Medulla oblongata (tissue), 1 donor: Measurements from ENCODE around the gene NXPH4.
A peak's percentile ranks its signal among the peaks of the same experiment; 100 is the strongest.

ENCODE experiments used
- DNase-seq: peaks from one replicate; pipeline ENCODE4 v3.0.0-alpha.2; 2015; ENCODE audit errors: extremely low spot score

NXPH4 gene

DNA sequence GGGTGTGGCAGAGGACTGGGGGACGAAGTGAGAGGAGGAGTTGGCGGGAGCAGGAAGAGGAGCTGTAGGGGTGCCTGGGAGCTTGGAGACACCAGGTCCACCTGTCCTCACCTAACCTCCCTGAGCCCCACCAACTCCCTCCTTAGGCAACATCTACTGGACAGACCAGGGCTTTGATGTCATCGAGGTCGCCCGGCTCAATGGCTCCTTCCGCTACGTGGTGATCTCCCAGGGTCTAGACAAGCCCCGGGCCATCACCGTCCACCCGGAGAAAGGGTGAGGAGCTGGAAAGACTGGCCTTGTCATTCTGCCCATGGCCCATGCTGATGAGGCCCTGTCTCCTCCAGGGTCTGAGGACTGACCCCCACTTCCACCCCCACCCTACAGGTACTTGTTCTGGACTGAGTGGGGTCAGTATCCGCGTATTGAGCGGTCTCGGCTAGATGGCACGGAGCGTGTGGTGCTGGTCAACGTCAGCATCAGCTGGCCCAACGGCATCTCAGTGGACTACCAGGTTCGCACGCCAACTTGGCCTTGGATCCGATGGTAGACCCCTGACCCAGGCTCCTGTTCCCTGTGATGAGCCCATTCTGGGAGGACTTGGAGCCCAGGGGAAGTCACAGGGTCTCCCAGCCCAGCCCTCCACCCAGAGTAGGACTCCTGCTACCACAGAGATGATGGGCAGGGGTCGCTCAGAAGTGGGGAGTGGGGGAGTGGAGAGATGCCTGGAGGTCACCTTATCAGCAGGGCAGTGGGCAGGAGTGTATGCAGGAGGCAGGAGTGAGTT, 32.5 kb upstream of the NXPH4 start:
- DNase-seq: no peak

DNA sequence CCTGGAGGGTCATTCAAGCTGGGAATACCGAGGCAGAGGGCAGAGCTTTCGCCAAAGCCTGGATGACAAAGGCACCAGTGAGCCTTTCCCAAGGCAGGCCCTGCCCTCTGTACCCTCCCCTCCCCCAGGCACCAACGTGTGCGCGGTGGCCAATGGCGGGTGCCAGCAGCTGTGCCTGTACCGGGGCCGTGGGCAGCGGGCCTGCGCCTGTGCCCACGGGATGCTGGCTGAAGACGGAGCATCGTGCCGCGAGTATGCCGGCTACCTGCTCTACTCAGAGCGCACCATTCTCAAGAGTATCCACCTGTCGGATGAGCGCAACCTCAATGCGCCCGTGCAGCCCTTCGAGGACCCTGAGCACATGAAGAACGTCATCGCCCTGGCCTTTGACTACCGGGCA, 31.2 kb upstream of the NXPH4 start:
- no peak for DNase-seq

DNA sequence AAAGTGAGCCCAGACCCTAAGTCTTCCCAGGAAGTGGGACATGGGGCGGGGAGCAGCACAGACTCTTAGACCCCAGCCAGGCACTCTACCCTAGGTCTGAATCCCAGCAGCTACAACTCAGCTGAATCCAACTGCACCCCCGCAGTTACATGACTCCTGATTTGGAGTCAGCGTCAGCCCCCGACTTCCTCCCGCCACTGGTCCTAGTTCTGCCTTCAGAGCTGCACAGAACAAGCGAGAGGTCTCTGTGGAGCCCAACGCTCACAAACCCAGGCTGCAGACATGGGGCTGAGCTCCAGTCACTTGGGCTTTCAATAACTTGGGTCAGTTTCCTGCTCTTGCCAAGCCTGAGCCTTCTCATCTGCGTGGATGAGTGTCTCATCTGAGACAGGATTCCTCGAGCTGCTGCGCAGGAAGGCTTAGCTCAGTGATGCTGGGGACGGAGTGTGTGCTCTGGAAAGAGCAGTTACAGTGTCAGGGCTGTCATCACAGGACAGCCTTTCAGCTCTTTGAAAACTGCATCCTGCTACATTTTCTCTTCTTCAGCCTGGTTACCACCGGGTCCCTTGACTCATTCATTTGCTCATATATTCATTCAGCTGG, 30.6 kb upstream of the NXPH4 start:
- DNase-seq: no peak

DNA sequence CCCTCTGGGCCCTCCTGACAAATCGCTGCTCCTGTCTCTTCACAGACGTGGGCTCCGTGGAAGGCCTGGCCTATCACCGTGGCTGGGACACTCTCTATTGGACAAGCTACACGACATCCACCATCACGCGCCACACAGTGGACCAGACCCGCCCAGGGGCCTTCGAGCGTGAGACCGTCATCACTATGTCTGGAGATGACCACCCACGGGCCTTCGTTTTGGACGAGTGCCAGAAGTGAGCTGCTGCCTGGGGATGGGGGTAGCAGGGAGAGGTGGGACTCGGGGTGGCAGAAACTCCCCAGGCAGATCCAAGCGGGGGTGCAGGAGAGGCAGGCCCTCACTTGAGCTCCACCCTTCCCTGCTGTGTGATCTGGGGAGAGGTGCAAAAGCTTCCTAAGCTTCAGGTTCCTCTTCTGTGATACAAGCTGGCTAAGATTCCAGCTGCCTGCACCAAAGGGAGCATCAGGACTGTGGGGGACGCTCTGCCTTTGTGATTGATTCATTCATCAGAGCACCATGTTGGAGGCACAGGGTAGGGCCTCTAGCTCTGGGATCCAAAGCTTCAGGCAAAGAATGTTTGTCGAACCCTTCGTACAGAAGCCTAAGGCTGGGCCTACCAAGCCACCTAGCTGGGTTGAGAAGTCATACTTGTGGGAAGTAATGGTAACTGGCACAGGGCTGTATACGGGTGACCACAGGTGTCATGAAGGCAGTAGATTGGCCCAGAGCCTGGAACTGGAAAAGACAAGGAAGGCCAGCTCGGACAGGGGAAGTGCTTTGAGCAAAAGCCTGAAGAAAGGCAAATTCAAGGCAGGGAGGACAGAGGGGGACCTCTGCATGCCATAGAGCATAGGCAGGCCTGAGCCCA, 29.1 kb upstream of the NXPH4 start:
- DNase-seq: no peak

DNA sequence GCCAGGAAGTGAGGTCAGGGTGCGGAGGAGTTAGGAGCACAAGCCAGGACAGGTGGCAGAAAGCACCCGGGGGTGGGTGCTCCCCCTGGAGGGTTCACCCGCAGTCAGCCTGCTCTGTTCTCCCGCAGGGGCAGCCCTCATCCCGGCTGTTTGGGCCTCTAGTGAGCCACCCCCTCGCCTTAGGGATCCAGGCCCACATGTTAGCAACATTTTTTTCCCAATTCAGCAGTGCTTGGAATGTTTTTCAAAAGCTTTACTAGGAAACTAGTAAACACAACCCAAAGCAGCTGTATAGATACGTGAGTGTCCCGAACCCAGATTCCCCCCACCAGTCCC, 28.5 kb upstream of the NXPH4 start:
- no peak for DNase-seq

DNA sequence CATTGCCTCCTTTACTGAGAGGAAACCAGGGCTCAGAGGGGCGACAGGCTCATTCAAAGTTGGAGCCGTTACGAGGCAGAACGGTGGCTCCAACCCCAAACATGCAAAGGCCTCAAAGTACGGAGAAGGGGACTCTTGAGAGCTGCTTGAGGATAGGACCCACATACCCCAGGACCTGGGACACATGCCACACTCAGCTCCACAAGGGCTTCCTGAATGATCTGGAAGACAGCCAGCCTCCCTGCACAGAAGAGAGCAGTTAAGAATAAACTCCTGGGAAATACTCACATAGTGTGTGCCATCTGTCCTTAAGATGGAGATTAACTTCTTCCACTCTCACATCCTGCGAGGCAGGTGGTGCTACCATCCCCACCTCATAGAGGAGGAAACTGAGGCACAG, 26.6 kb upstream of the NXPH4 start:
- peak; percentile 54 for DNase-seq

DNA sequence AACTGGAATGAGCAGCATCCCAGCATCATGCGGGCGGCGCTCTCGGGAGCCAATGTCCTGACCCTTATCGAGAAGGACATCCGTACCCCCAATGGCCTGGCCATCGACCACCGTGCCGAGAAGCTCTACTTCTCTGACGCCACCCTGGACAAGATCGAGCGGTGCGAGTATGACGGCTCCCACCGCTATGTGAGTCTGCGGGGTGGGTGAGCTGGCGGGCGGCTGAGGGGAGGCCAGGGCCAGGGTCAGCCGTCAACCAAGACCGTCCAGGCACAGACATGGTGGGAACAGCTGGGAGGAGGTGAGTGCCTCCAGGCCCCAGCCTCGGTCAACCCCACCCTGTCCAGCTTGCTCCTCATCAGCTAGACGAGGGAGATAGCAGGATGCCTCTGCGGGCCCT, 25.8 kb upstream of the NXPH4 start:
- no peak for DNase-seq

DNA sequence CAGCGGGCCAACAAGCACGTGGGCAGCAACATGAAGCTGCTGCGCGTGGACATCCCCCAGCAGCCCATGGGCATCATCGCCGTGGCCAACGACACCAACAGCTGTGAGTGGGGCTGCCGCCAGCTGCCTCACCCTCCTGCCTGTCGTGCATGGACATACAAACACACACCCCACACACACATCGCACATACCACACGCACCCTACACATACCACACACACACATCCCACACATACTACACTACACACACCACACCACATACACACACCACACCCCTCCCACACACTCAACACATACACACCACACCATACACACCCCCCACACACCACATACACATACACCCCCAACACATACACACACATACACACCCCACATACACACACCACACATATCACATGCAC, 25.2 kb upstream of the NXPH4 start:
- DNase-seq: no peak

DNA sequence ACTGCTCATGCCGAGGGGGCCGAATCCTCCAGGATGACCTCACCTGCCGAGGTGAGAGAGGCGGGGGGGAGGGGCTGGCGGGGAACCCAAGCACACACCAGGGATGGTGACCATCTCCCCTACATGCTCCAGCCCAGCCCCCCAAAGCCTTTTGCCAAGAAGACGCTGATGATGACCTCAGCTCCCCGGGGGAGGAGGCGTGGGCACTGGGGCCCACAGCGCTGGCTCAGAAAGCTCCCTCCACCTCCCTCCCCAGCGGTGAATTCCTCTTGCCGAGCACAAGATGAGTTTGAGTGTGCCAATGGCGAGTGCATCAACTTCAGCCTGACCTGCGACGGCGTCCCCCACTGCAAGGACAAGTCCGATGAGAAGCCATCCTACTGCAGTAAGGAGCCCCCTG, 23.7 kb upstream of the NXPH4 start:
- no peak for DNase-seq

DNA sequence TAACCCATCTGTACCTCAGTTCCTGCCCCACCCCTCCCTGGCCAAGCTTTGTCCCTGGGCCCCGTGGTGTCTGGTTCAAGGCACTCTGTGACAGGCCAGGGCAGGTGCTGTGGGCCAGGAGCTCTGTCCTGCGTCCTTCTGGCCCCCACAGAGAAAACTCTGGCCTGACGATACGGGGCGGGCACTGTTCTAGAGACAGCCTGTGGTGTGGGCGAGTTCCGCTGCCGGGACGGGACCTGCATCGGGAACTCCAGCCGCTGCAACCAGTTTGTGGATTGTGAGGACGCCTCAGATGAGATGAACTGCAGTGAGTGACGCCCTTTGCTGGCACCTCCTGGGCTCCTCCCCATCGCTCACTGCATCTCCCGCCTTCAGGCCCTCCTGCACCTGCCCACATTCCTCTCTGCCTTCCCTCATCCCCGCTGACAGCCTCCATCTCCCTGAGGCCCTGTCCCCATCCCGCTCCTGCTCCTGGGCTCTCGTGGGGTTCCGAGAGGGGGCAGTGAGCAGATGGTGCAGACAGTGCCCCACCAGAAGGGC, 22.8 kb upstream of the NXPH4 start:
- no peak for DNase-seq

DNA sequence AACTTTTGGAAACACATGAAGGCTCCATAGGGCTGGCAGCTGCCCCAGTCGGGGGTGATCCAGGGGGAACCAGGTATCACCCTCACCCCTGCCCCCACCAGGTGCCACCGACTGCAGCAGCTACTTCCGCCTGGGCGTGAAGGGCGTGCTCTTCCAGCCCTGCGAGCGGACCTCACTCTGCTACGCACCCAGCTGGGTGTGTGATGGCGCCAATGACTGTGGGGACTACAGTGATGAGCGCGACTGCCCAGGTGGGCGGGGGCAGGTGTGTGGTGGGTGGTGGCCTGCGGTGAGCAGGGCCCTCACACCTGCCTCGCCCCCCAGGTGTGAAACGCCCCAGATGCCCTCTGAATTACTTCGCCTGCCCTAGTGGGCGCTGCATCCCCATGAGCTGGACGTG, 22.3 kb upstream of the NXPH4 start:
- no peak for DNase-seq

DNA sequence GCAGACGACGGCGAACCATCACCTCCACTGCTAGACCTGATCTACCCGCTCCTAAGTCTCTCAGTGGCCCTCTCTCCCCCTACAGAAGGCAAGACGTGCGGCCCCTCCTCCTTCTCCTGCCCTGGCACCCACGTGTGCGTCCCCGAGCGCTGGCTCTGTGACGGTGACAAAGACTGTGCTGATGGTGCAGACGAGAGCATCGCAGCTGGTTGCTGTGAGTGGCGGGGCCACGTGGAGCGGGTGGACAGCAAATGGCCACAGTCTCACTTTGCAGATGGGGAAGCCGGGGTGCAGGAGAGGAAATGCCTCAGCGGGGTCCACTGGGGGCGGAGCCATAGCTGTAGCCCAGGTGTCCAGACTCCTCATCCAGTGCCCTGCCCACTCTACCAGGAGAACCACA, 21.4 kb upstream of the NXPH4 start:
- DNase-seq: no peak

DNA sequence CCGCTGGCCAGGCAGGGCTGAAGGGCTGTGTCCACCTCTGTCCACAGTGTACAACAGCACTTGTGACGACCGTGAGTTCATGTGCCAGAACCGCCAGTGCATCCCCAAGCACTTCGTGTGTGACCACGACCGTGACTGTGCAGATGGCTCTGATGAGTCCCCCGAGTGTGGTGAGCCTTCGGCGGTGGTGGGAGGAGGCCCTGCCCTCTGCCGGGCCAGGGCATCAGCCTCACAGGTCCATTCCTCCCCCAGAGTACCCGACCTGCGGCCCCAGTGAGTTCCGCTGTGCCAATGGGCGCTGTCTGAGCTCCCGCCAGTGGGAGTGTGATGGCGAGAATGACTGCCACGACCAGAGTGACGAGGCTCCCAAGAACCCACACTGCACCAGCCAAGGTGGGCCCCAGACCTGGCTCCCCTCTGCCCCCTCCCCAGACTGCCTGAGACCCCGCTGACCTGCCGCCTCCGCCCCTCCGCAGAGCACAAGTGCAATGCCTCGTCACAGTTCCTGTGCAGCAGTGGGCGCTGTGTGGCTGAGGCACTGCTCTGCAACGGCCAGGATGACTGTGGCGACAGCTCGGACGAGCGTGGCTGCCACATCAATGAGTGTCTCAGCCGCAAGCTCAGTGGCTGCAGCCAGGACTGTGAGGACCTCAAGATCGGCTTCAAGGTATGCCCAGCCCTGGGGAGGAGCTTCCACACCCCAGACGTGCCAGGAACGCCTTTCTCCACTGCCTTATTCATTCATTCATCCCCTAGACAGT, 20.8 kb upstream of the NXPH4 start:
- no peak for DNase-seq

DNA sequence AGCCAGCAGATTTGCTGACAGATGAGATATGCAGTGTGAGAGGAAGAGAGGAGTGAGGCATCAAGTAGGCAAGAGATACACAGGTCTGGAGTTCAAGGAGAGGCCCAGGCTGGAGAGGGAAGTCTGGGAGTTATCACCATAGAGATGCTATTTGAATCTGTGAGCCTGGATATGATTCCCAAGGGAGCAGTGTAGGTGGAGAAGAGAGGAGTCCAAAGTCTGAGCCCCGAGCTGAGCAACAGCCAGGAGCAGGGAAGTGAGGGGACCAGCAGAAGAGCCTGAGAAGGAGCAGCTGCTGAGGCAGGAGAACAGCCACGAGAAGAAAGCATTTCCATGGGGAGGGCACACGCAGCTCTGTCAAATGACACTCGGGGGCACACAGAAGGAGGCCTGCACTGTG, 20.2 kb upstream of the NXPH4 start:
- no peak for DNase-seq

DNA sequence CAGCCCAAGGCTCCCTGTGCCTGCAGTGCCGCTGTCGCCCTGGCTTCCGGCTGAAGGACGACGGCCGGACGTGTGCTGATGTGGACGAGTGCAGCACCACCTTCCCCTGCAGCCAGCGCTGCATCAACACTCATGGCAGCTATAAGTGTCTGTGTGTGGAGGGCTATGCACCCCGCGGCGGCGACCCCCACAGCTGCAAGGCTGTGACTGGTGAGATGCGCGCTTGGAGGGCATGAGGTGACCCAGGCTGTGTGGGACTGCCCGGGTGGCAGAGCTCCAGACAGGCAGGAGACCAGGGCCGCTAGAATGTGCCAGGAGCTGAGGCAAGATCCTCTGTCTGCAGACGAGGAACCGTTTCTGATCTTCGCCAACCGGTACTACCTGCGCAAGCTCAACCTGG, 19.6 kb upstream of the NXPH4 start:
- DNase-seq: no peak

DNA sequence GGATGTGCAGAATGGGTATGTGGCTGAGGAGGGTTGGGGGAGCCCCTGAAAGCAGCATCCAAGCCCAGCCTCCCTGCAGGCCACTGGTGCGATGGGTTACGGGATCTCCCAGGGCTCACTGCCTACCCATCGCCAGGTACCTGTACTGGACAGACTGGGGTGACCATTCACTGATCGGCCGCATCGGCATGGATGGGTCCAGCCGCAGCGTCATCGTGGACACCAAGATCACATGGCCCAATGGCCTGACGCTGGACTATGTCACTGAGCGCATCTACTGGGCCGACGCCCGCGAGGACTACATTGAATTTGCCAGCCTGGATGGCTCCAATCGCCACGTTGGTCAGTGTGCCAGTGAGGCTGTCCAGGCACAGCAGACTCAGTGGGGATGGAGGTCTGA, 18.3 kb upstream of the NXPH4 start:
- no peak for DNase-seq

DNA sequence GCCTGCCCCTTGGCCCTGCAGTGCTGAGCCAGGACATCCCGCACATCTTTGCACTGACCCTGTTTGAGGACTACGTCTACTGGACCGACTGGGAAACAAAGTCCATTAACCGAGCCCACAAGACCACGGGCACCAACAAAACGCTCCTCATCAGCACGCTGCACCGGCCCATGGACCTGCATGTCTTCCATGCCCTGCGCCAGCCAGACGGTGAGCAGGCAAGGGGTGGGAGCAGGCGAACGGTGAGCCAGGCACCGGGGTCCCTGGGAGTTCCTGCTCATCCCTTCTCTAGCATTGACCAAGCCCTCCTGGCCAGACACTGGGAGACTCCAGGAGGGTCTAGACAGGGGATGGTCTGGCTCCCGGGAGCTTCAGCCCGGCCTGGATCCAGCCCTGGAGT, 17.4 kb upstream of the NXPH4 start:
- DNase-seq: no peak

DNA sequence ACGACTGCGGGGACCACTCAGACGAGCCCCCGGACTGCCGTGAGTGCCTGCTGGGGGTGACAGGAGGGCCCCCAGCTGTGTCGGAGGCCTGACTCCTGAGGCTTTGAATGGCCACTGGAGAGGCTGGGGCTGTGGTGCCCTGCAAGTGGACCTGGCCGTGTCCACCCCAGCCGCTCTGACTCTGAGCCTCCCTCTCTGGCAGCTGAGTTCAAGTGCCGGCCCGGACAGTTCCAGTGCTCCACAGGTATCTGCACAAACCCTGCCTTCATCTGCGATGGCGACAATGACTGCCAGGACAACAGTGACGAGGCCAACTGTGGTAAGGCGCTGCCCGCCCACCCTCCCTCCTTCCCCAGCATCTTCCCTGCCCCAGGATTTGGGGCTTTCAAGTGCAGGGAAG, 16.1 kb upstream of the NXPH4 start:
- no peak for DNase-seq

DNA sequence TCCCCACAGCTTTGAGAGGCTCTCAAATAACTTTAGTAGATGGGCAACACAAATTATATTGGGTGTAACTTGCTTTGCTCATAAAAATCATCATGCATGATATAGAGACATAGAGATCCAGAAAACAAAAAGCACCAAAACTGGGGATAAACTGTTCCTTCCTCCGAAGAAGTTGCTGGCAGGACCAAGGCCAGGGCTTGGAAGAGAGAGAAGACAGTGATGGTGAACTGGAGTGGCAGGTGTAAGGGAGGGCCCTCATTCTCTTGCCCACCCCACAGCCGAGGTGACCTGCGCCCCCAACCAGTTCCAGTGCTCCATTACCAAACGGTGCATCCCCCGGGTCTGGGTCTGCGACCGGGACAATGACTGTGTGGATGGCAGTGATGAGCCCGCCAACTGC, 15.4 kb upstream of the NXPH4 start:
- DNase-seq: no peak

DNA sequence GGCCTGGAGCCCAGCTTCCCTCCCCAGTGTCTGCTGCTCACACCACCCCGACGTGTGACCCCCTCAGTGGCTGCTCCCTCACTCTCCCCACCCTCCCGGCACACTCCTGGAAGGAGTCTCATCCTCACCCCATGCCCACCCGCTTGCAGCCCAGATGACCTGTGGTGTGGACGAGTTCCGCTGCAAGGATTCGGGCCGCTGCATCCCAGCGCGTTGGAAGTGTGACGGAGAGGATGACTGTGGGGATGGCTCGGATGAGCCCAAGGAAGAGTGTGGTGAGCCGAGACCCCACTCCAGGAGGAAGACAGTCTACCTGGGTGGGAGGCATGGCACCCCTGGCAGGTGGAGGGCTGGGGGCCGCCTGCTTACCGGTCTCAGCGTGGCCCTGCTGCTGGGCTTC, 15.0 kb upstream of the NXPH4 start:
- no peak for DNase-seq

DNA sequence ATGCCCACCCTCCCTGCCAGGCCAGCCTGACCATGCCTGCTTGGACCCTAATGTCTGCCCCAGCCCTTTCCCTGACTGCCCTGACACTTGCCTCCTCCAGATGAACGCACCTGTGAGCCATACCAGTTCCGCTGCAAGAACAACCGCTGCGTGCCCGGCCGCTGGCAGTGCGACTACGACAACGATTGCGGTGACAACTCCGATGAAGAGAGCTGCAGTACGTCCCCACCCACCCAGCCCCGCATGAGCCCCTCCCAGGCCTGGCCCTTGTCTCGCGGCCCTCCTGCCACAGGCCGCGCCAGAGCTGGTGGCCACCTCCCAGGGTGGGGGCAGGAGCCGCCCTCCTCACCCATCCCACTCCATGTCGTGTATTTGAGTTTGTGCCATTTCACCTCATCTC, 14.3 kb upstream of the NXPH4 start:
- no peak for DNase-seq

DNA sequence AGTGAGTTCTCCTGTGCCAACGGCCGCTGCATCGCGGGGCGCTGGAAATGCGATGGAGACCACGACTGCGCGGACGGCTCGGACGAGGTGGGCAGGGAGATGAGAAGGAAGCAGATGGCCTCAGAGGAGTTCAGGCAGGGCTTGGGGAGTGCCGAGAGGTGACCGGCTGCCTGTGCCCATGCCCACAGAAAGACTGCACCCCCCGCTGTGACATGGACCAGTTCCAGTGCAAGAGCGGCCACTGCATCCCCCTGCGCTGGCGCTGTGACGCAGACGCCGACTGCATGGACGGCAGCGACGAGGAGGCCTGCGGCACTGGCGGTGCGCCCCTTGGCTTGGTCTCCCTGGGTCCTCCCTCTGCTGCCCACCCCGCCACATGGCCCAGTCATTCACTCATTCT, 13.4 kb upstream of the NXPH4 start:
- DNase-seq: no peak
